HG02884 (cell line): ENCODE data around the gene FBXO8.
"Not testable (repeated sequence)": the region's sequence is repeated elsewhere in the genome, so short reads cannot be mapped to it uniquely, and the experiment has no call there.

ENCODE experiments used
- ATAC-seq: cut with Tn5 transposase; IDR thresholded peaks from one replicate; pipeline ENCODE4 v1.9.1; 2021; ENCODE audit warnings: mild to moderate bottlenecking, moderate library complexity; ENCODE audit not compliant: unreplicated experiment

Gene FBXO8

GRCh38 chr4:174283507-174284471 is at the start of gene FBXO8, which contains the start of gene CEP44:
TSS of gene FBXO8 (minus strand) at chr4:174283667. CDS start at chr4:174263092, 20,575 bp downstream.
TSS of gene CEP44 (plus strand) at chr4:174283911. CDS start at chr4:174299122, 15,211 bp downstream.
- peak; percentile 65 for ATAC-seq

- ATAC-seq = no peak
Observed at GRCh38 chr4:174332741-174333493, 49.5 kb upstream of the FBXO8 start.

GRCh38 chr4:174324725-174325124 is 41.3 kb upstream of the FBXO8 start:
- ATAC-seq = no peak

- no peak for ATAC-seq
Observed at GRCh38 chr4:174324236-174324635, 40.8 kb upstream of the FBXO8 start.

- no peak for ATAC-seq
Observed at GRCh38 chr4:174320494-174321199, 37.2 kb upstream of the FBXO8 start.

- ATAC-seq = no peak
Observed at GRCh38 chr4:174318829-174319764, 35.6 kb upstream of the FBXO8 start.

- ATAC-seq = no peak
Observed at GRCh38 chr4:174317531-174317930, 34.1 kb upstream of the FBXO8 start.

- no peak for ATAC-seq
Observed at GRCh38 chr4:174316954-174317353, 33.5 kb upstream of the FBXO8 start.

- no peak for ATAC-seq
Observed at GRCh38 chr4:174316546-174316945, 33.1 kb upstream of the FBXO8 start.

- ATAC-seq = no peak
Observed at GRCh38 chr4:174314770-174315169, 31.3 kb upstream of the FBXO8 start.

- no peak for ATAC-seq
Observed at GRCh38 chr4:174314274-174314673, 30.8 kb upstream of the FBXO8 start.

- ATAC-seq = no peak
Observed at GRCh38 chr4:174312993-174313392, 29.5 kb upstream of the FBXO8 start.

GRCh38 chr4:174307694-174308093 is 24.2 kb upstream of the FBXO8 start:
- peak; percentile 79 for ATAC-seq

- ATAC-seq = no peak
Observed at GRCh38 chr4:174305961-174306360, 22.5 kb upstream of the FBXO8 start.

- no peak for ATAC-seq
Observed at GRCh38 chr4:174304664-174305063, 21.2 kb upstream of the FBXO8 start.

- ATAC-seq = no peak
Observed at GRCh38 chr4:174303687-174304086, 20.2 kb upstream of the FBXO8 start.

- not testable (repeated sequence) for ATAC-seq
Observed at GRCh38 chr4:174295142-174295541, 11.7 kb upstream of the FBXO8 start.

- not testable (repeated sequence) for ATAC-seq
Observed at GRCh38 chr4:174294641-174295040, 11.2 kb upstream of the FBXO8 start.

GRCh38 chr4:174292473-174292872 is 9.0 kb upstream of the FBXO8 start:
- no peak for ATAC-seq

GRCh38 chr4:174286870-174287269 is 3.4 kb upstream of the FBXO8 start:
- ATAC-seq = no peak
